IMR-90 (cell line): Measurements from ENCODE around the gene CNTN4. TPM values are rescaled to one million over a fixed set of nuclear protein-coding genes. Genes with fewer than 3 reads are reported as not detected.

ENCODE experiments used
- ATAC-seq: fragments of 200-7000 bp; cut with Tn5 transposase; 2 replicates; pipeline ENCODE4 v1.9.1; 2020; ENCODE audit warnings: low read depth, mild to moderate bottlenecking, moderate library complexity
- BruUV-seq: library from RNA; stranded (reverse); fragments of 400-500 nt; replicated peaks from 2 replicates; lab custom pipeline; 2021; lab: Mats Ljungman, UMichigan
- CTCF ChIA-PET: fragments of 300-600 bp; formaldehyde crosslinking; extraction: SDS; loops from one replicate; lab custom pipeline; 2021; ENCODE audit warnings: antibody characterized with exemption; lab: Yijun Ruan, JAX
- POLR2A ChIA-PET: fragments of 300-600 bp; sonication (Branson Sonifier 250); formaldehyde crosslinking; loops from one replicate; lab custom pipeline; 2022; ENCODE audit warnings: antibody characterized with exemption; ENCODE audit not compliant: unreplicated experiment; lab: Charles Lee
- DNase-seq: peaks from one replicate; pipeline ENCODE4 v3.0.0; 2013
- H2AFZ ChIP-seq: replicated peaks from 2 replicates; pipeline ENCODE3; 2013; ENCODE audit warnings: low read length, mild to moderate bottlenecking; ENCODE audit not compliant: poor library complexity
- H2AK5ac ChIP-seq: 2 replicates; pipeline ENCODE4 v1.6.1; 2013; ENCODE audit warnings: low read depth, low read length, inconsistent platforms
- H2AK9ac ChIP-seq: replicated peaks from 2 replicates; pipeline ENCODE3; 2013; ENCODE audit warnings: mild to moderate bottlenecking, low read depth, low read length, moderate library complexity; ENCODE audit not compliant: poor library complexity
- H2BK120ac ChIP-seq: 2 replicates; pipeline ENCODE4 v1.6.1; 2013; ENCODE audit warnings: low read depth, low read length, inconsistent platforms
- H2BK15ac ChIP-seq: 3 replicates; pipeline ENCODE4 v1.6.1; 2013; ENCODE audit warnings: low read depth, low read length, inconsistent platforms
- H2BK20ac ChIP-seq: 2 replicates; pipeline ENCODE4 v1.6.1; 2013; ENCODE audit warnings: low read depth, mild to moderate bottlenecking, inconsistent platforms, low read length, moderate library complexity
- H2BK5ac ChIP-seq: 2 replicates; pipeline ENCODE4 v1.6.1; 2013; ENCODE audit warnings: mild to moderate bottlenecking, low read depth, low read length, inconsistent platforms; ENCODE audit not compliant: poor library complexity, severe bottlenecking
- H3K14ac ChIP-seq: replicated peaks from 2 replicates; pipeline ENCODE4 v1.6.1; 2013; ENCODE audit warnings: low read depth, low read length, inconsistent platforms
- H3K18ac ChIP-seq: 2 replicates; pipeline ENCODE4 v1.6.1; 2013; ENCODE audit warnings: low read depth, low read length, control low read depth
- H3K23ac ChIP-seq: 2 replicates; pipeline ENCODE4 v1.6.1; 2013; ENCODE audit warnings: low read depth, low read length, inconsistent platforms
- H3K27ac ChIP-seq: 2 replicates; pipeline ENCODE4 v1.5.1; 2013; ENCODE audit warnings: mild to moderate bottlenecking, control low read depth, low read length; ENCODE audit not compliant: insufficient read depth
- H3K27me3 ChIP-seq: 2 replicates; pipeline ENCODE4 v1.6.1; 2013; ENCODE audit warnings: low read length; ENCODE audit not compliant: control insufficient read depth, insufficient read depth
- H3K36me3 ChIP-seq: 2 replicates; pipeline ENCODE4 v1.6.1; 2013; ENCODE audit warnings: low read length, mixed read lengths; ENCODE audit not compliant: control insufficient read depth, insufficient read depth
- H3K4ac ChIP-seq: 2 replicates; pipeline ENCODE4 v1.6.1; 2013; ENCODE audit warnings: low read depth, low read length, inconsistent platforms
- H3K4me1 ChIP-seq: 2 replicates; pipeline ENCODE4 v1.6.1; 2013; ENCODE audit warnings: low read length, mixed read lengths; ENCODE audit not compliant: control insufficient read depth, insufficient read depth
- H3K4me2 ChIP-seq: 2 replicates; pipeline ENCODE4 v1.6.1; 2013; ENCODE audit warnings: low read depth, mild to moderate bottlenecking, control low read depth, low read length, moderate library complexity
- H3K4me3 ChIP-seq: 2 replicates; pipeline ENCODE4 v1.5.1; 2013; ENCODE audit warnings: low read depth, mild to moderate bottlenecking, control low read depth, low read length, moderate library complexity; ENCODE audit not compliant: insufficient read depth
- H3K56ac ChIP-seq: 2 replicates; pipeline ENCODE4 v1.6.1; 2013; ENCODE audit warnings: low read length, inconsistent platforms; ENCODE audit not compliant: insufficient read depth; ENCODE audit errors: extremely low read depth
- H3K79me1 ChIP-seq, 2 experiments: 2 replicates each; pipeline ENCODE4 v1.6.1; 2013; ENCODE audit warnings: low read length in 2 of 2, inconsistent platforms in 1 of 2, low read depth in 1 of 2
- H3K9ac ChIP-seq: 2 replicates; pipeline ENCODE4 v1.6.1; 2013; ENCODE audit warnings: low read depth, low read length, control low read depth
- H3K9me1 ChIP-seq: 2 replicates; pipeline ENCODE4 v1.6.1; 2013; ENCODE audit warnings: low read length, inconsistent platforms; ENCODE audit not compliant: insufficient read depth
- H3K9me3 ChIP-seq: 2 replicates; pipeline ENCODE4 v1.6.1; 2013; ENCODE audit warnings: low read length; ENCODE audit not compliant: control insufficient read depth, insufficient read depth
- H4K20me1 ChIP-seq: 2 replicates; pipeline ENCODE4 v1.6.1; 2013; ENCODE audit warnings: low read length, inconsistent platforms; ENCODE audit not compliant: insufficient read depth
- H4K5ac ChIP-seq: 2 replicates; pipeline ENCODE4 v1.6.1; 2013; ENCODE audit warnings: mild to moderate bottlenecking, low read depth, low read length, control low read depth
- H4K8ac ChIP-seq, 2 experiments: 2 replicates each; pipeline ENCODE4 v1.6.1; 2013; ENCODE audit warnings: low read depth in 2 of 2, low read length in 2 of 2, control low read depth in 1 of 2, inconsistent platforms in 1 of 2
- H4K91ac ChIP-seq: 2 replicates; pipeline ENCODE4 v1.6.1; 2013; ENCODE audit warnings: low read depth, low read length, inconsistent platforms; ENCODE audit not compliant: insufficient read depth
- BHLHE40 ChIP-seq: fragments of 150-350 bp; IDR thresholded peaks from 2 replicates; pipeline ENCODE4 v1.6.1; 2016; ENCODE audit warnings: mild to moderate bottlenecking, low read depth, low read length
- CEBPB ChIP-seq: IDR thresholded peaks from 2 replicates; pipeline ENCODE4 v1.6.1; 2012; ENCODE audit warnings: low read depth, low read length, improper control_type of control experiment
- CHD1 ChIP-seq: IDR thresholded peaks from 2 replicates; pipeline ENCODE4 v1.6.1; 2012; ENCODE audit warnings: low read depth, low read length, improper control_type of control experiment
- FOS ChIP-seq: fragments of 150-350 bp; IDR thresholded peaks from 2 replicates; pipeline ENCODE4 v1.6.1; 2016; ENCODE audit warnings: low read depth, low read length
- MAFK ChIP-seq: IDR thresholded peaks from 2 replicates; pipeline ENCODE4 v1.6.1; 2012; ENCODE audit warnings: low read depth, low read length, improper control_type of control experiment
- MAZ ChIP-seq: IDR thresholded peaks from 2 replicates; pipeline ENCODE4 v1.6.1; 2012; ENCODE audit warnings: low read depth, mild to moderate bottlenecking, low read length, improper control_type of control experiment, moderate library complexity, borderline replicate concordance
- MXI1 ChIP-seq: IDR thresholded peaks from 2 replicates; pipeline ENCODE4 v1.6.1; 2012; ENCODE audit warnings: low read depth, mild to moderate bottlenecking, low read length, moderate library complexity, borderline replicate concordance
- NFE2L2 ChIP-seq: fragments of 150-350 bp; IDR thresholded peaks from 2 replicates; pipeline ENCODE4 v1.6.1; 2016; ENCODE audit warnings: low read depth, mild to moderate bottlenecking, low read length
- POLR2A ChIP-seq: IDR thresholded peaks from 2 replicates; pipeline ENCODE4 v1.6.1; 2012; ENCODE audit warnings: mild to moderate bottlenecking, low read depth, low read length
- RAD21 ChIP-seq: IDR thresholded peaks from 2 replicates; pipeline ENCODE4 v1.6.1; 2012; ENCODE audit warnings: low read length, improper control_type of control experiment
- RCOR1 ChIP-seq: IDR thresholded peaks from 2 replicates; pipeline ENCODE4 v1.6.1; 2012; ENCODE audit warnings: mild to moderate bottlenecking, low read length, improper control_type of control experiment; ENCODE audit not compliant: insufficient replicate concordance
- RFX5 ChIP-seq: IDR thresholded peaks from 2 replicates; pipeline ENCODE4 v1.8.0; 2012; ENCODE audit warnings: low read depth, mild to moderate bottlenecking, low read length, moderate library complexity
- SMC3 ChIP-seq: fragments of 150-350 bp; IDR thresholded peaks from 2 replicates; pipeline ENCODE4 v1.6.1; 2016; ENCODE audit warnings: low read depth, mild to moderate bottlenecking, antibody characterized with exemption, low read length, moderate library complexity
- WGBS, 2 experiments: methylation state at CpG; one replicate each; pipeline versions ENCODE4 v1.1.5 to v1.1.7; 2013; ENCODE audit warnings: missing lambda C conversion rate in 2 of 2; ENCODE audit not compliant: insufficient read length in 1 of 2; ENCODE audit errors: extremely low coverage in 2 of 2; 5-methylcytosine and 5-hydroxymethylcytosine counted together
- dilution Hi-C: fragments of 300-500 bp; cut with HindIII; formaldehyde crosslinking; loops from one replicate; pipeline ENCODE4 v1.14.3; 2018; ENCODE audit warnings: low sequenced_read_pairs; ENCODE audit not compliant: unreplicated experiment
- in situ Hi-C: fragments of 300-500 bp; cut with MboI; formaldehyde crosslinking; loops from 3 replicates; pipeline ENCODE4 v1.14.3; 2019; ENCODE audit warnings: low sequenced_read_pairs, inconsistent platforms, mixed read lengths
- intact Hi-C: fragments of 100-400 bp; cut with micrococcal nuclease; formaldehyde crosslinking; loops from 2 replicates; pipeline ENCODE4 v1.10.0; 2022
- polyA plus RNA-seq, 3 experiments: library from polyadenylated mRNA; depleted of rRNA; stranded (reverse); fragments of >200 nt; gene quantifications; 2 replicates each; pipeline ENCODE4 v1.2.3, GENCODE V29; 2012; ENCODE audit warnings: low replicate concordance in 1 of 3
- total RNA-seq: library from RNA; depleted of rRNA; stranded (reverse); fragments of >200 nt; gene quantifications from 2 replicates; pipeline ENCODE4 v1.2.3, GENCODE V29; 2012
- TF ChIP-seq, protein P1 (sequence below): conservative IDR thresholded peaks from 2 replicates; pipeline ENCODE4 v1.5.1; 2012; ENCODE audit warnings: mild to moderate bottlenecking, low read depth, low read length, improper control_type of control experiment
- TF ChIP-seq, protein P2 (sequence below): fragments of 150-350 bp; IDR thresholded peaks from 2 replicates; pipeline ENCODE4 v1.6.1; 2016; ENCODE audit warnings: low read depth, mild to moderate bottlenecking, low read length, moderate library complexity, borderline replicate concordance
- TF ChIP-seq, protein P3 (sequence below): fragments of 150-350 bp; IDR thresholded peaks from 2 replicates; pipeline ENCODE4 v1.6.1; 2017; ENCODE audit warnings: mild to moderate bottlenecking, antibody characterized with exemption, low read length, low read depth

The CNTN4 gene
- total and polyA plus RNA-seq, 2 of the 4 experiments (the other 2 are of a cell fraction): under 0.01 TPM; not detected in 1

DNA sequence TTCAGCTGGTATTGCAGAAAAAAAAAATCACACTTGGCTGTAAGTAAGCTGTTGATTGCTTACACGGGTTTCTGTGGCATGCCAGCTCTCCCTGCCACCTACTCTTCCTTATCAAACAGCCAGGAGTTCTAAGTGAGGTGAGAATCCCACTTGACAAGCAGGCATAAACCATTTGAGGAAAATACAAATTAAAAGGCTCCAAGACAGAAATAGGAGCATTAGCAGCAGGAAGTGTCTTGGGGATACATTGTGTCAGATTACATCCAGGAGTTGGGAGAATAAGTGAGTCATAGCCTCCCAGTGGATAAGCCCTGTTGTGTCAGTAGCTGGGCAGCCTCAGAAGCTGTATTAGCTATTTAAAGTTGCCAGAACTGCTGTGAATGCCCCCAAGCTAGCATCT is 256.0 kb downstream of the CNTN4 start:
- peaks cover 8% of the 10 kb centered on the region; the same call in 1 of the 2 replicates for H3K9me3 ChIP-seq
- no peaks in the 10 kb centered on the region for H3K27me3 ChIP-seq
- in situ Hi-C loops: no loop called here
- no peak overlapping the region for H2AFZ ChIP-seq
- H4K8ac ChIP-seq: no peak overlapping the region
- H3K4ac ChIP-seq: no peak overlapping the region
- H3K23ac ChIP-seq: no peak overlapping the region
- no peak overlapping the region for H4K5ac ChIP-seq
- ChIA-PET CTCF (no interaction called here), POLR2A (no interaction called here)
- DNase-seq (no peak), ATAC-seq (no peak)
- no peak overlapping the region for H2BK15ac ChIP-seq
- no peak overlapping the region for H2AK5ac ChIP-seq
- no peak overlapping the region for H2BK20ac ChIP-seq
- H3K56ac ChIP-seq: no peak overlapping the region
- no peak overlapping the region for H3K27ac ChIP-seq
- WGBS, 2 experiments: no CpG with 5 or more reads among the region's 1 CpG
- no peak overlapping the region for H3K14ac ChIP-seq
- intact Hi-C loops: no loop called here
- no peak overlapping the region for H4K91ac ChIP-seq
- H2BK120ac ChIP-seq: no peak overlapping the region
- H3K4me2 ChIP-seq: no peak overlapping the region
- no peaks in the 10 kb centered on the region for H3K9me1 ChIP-seq
- BruUV-seq: no TSS peak
- TF ChIP-seq FOS (no peak), NFE2L2 (no peak), RFX5 (no peak), MAZ (no peak), MXI1 (no peak), POLR2A (no peak), RCOR1 (no peak), MAFK (no peak), CEBPB (no peak), BHLHE40 (no peak), SMC3 (no peak), RAD21 (no peak), CHD1 (no peak)
- TF ChIP-seq, protein P1, sequence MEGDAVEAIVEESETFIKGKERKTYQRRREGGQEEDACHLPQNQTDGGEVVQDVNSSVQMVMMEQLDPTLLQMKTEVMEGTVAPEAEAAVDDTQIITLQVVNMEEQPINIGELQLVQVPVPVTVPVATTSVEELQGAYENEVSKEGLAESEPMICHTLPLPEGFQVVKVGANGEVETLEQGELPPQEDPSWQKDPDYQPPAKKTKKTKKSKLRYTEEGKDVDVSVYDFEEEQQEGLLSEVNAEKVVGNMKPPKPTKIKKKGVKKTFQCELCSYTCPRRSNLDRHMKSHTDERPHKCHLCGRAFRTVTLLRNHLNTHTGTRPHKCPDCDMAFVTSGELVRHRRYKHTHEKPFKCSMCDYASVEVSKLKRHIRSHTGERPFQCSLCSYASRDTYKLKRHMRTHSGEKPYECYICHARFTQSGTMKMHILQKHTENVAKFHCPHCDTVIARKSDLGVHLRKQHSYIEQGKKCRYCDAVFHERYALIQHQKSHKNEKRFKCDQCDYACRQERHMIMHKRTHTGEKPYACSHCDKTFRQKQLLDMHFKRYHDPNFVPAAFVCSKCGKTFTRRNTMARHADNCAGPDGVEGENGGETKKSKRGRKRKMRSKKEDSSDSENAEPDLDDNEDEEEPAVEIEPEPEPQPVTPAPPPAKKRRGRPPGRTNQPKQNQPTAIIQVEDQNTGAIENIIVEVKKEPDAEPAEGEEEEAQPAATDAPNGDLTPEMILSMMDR: no peak
- TF ChIP-seq, protein P2, sequence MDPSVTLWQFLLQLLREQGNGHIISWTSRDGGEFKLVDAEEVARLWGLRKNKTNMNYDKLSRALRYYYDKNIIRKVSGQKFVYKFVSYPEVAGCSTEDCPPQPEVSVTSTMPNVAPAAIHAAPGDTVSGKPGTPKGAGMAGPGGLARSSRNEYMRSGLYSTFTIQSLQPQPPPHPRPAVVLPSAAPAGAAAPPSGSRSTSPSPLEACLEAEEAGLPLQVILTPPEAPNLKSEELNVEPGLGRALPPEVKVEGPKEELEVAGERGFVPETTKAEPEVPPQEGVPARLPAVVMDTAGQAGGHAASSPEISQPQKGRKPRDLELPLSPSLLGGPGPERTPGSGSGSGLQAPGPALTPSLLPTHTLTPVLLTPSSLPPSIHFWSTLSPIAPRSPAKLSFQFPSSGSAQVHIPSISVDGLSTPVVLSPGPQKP: no peak
- TF ChIP-seq, protein P3, sequence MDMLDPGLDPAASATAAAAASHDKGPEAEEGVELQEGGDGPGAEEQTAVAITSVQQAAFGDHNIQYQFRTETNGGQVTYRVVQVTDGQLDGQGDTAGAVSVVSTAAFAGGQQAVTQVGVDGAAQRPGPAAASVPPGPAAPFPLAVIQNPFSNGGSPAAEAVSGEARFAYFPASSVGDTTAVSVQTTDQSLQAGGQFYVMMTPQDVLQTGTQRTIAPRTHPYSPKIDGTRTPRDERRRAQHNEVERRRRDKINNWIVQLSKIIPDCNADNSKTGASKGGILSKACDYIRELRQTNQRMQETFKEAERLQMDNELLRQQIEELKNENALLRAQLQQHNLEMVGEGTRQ: no peak
- no peaks in the 10 kb centered on the region for H3K36me3 ChIP-seq
- no peaks in the 10 kb centered on the region for H3K4me1 ChIP-seq
- no peaks in the 10 kb centered on the region for H4K20me1 ChIP-seq
- H2BK5ac ChIP-seq: no peak overlapping the region
- H2AK9ac ChIP-seq: no peak overlapping the region
- H3K18ac ChIP-seq: no peak overlapping the region
- H3K79me1 ChIP-seq: no peaks in the 10 kb centered on the region
- dilution Hi-C loops: no loop called here
- H3K4me3 ChIP-seq: no peak overlapping the region
- no peak overlapping the region for H3K9ac ChIP-seq
